ENCODE data around the gene DBP.

DBP gene

GRCh38 chr19:48618278-48618915, 18.8 kb downstream of the DBP start:
- DNase-seq (ENCODE audit: low spot score) = peak; percentile 75
- Histone ChIP-seq H3K27ac (peak overlapping the region; percentile 83 to 95), H3K4me3 (peak overlapping the region; percentile 92)
- TF ChIP-seq, protein P1, sequence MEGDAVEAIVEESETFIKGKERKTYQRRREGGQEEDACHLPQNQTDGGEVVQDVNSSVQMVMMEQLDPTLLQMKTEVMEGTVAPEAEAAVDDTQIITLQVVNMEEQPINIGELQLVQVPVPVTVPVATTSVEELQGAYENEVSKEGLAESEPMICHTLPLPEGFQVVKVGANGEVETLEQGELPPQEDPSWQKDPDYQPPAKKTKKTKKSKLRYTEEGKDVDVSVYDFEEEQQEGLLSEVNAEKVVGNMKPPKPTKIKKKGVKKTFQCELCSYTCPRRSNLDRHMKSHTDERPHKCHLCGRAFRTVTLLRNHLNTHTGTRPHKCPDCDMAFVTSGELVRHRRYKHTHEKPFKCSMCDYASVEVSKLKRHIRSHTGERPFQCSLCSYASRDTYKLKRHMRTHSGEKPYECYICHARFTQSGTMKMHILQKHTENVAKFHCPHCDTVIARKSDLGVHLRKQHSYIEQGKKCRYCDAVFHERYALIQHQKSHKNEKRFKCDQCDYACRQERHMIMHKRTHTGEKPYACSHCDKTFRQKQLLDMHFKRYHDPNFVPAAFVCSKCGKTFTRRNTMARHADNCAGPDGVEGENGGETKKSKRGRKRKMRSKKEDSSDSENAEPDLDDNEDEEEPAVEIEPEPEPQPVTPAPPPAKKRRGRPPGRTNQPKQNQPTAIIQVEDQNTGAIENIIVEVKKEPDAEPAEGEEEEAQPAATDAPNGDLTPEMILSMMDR (IDR thresholded peaks at IDR 0.05) = no peak

- TF ChIP-seq, protein P1 (IDR thresholded peaks at IDR 0.05) = no peak
- no peak for DNase-seq (ENCODE audit: low spot score)
- H3K4me3 ChIP-seq = peak overlapping the region; percentile 92
Measured at GRCh38 chr19:48617146-48617937, 19.8 kb downstream of the DBP start.

GRCh38 chr19:48616491-48617056, 20.6 kb downstream of the DBP start:
- TF ChIP-seq, protein P1 (IDR thresholded peaks at IDR 0.05) = no peak
- Histone ChIP-seq H3K27ac (no peak overlapping the region), H3K4me3 (no peak overlapping the region)
- DNase-seq (ENCODE audit: low spot score) = no peak

More at GRCh38 chr19:48617146-48617937, 19.8 kb downstream of the DBP start:
- peak overlapping the region in 1 of 2 donors; percentile 83 for H3K27ac ChIP-seq

- TF ChIP-seq, protein P1 (IDR thresholded peaks at IDR 0.05) = no peak
- Histone ChIP-seq H3K27ac (no peak overlapping the region), H3K4me3 (no peak overlapping the region)
- DNase-seq (ENCODE audit: low spot score) = no peak
Measured at GRCh38 chr19:48616041-48616436, 21.1 kb downstream of the DBP start.

- TF ChIP-seq, protein P1 (IDR thresholded peaks at IDR 0.05) = no peak
- H3K27ac ChIP-seq = no peak overlapping the region
- no peak overlapping the region for H3K4me3 ChIP-seq
- DNase-seq (ENCODE audit: low spot score) = no peak
Measured at GRCh38 chr19:48615231-48616040, 21.7 kb downstream of the DBP start.

GRCh38 chr19:48614436-48615230, 22.5 kb downstream of the DBP start, which contains the start of gene FAM83E:
Gene FAM83E (minus strand): TSS chr19:48615076. CDS start chr19:48613372, 1,704 bp downstream.
- TF ChIP-seq, protein P1 (IDR thresholded peaks at IDR 0.05) = no peak
- no peak for DNase-seq (ENCODE audit: low spot score)

More at GRCh38 chr19:48614436-48615230, 22.5 kb downstream of the DBP start, which contains the start of gene FAM83E:
- H3K27ac ChIP-seq = no peak within 1 kb of the TSS
- H3K4me3 ChIP-seq = no peak within 1 kb of the TSS
